ENCODE results near the gene JPT1. TPM values are rescaled to one million over a fixed set of nuclear protein-coding genes. Genes with fewer than 3 reads are reported as not detected.

JPT1 gene
- total RNA-seq, 1 experiment from 2014 or later = 265 TPM

- Histone ChIP-seq H2AFZ (ENCODE audit: low read length) (no peak overlapping the region), H4K5ac (ENCODE audit: insufficient read length, low read depth, low read length) (no peak overlapping the region), H2BK12ac (ENCODE audit: insufficient read length, low read depth, low read length) (no peak overlapping the region), H2BK120ac (ENCODE audit: low read depth, low read length, poor library complexity, severe bottlenecking) (no peak overlapping the region), H3K4ac (ENCODE audit: low read depth, low read length) (no peak overlapping the region), H3K9me3 (ENCODE audit: control insufficient read depth, low read depth, low read length) (no peaks in the 10 kb centered on the region), H4K20me1 (ENCODE audit: control insufficient read depth, insufficient read depth, insufficient read length) (peaks cover 4% of the 10 kb centered on the region), H3K14ac (ENCODE audit: insufficient read depth, low read length) (no peak overlapping the region), H3T11ph (ENCODE audit: low read length) (no peak overlapping the region), H3K18ac (ENCODE audit: insufficient read length, low read depth, low read length) (no peak overlapping the region), H3K23ac (ENCODE audit: insufficient read length, low read depth, low read length) (no peak overlapping the region), H2BK5ac (ENCODE audit: insufficient read length, low read length) (no peak overlapping the region), H3K56ac (ENCODE audit: insufficient read length, low read depth, low read length) (no peak overlapping the region), H2AK5ac (ENCODE audit: insufficient read length, low read length) (no peak overlapping the region), H3K4me2 (ENCODE audit: insufficient read depth, insufficient read length, low read length) (no peak overlapping the region), H3K4me1 (ENCODE audit: insufficient read depth, low read length) (no peaks in the 10 kb centered on the region), H3K27me3 (ENCODE audit: insufficient read depth, low read length) (no peaks in the 10 kb centered on the region), H3K27ac (ENCODE audit: insufficient read length, low read depth, low read length) (no peak overlapping the region), H3K79me2 (ENCODE audit: insufficient read depth, low read length) (no peaks in the 10 kb centered on the region), H4K91ac (ENCODE audit: insufficient read length, low read depth, low read length) (no peak overlapping the region), H2BK20ac (ENCODE audit: low read depth, low read length, poor library complexity, severe bottlenecking) (no peak overlapping the region), H4K8ac (replicated peaks; ENCODE audit: insufficient read length, low read depth, low read length) (no peak overlapping the region), H3K9ac (ENCODE audit: extremely low read depth, insufficient read length, low read length) (no peak overlapping the region), H3K23me2 (ENCODE audit: insufficient read length, low read depth, low read length, poor library complexity, severe bottlenecking) (peaks cover 8% of the 10 kb centered on the region), H2BK15ac (ENCODE audit: low read depth, low read length) (no peak overlapping the region), H3K79me1 (ENCODE audit: insufficient read depth, low read depth, low read length, poor library complexity, severe bottlenecking) (no peaks in the 10 kb centered on the region)
- no peak for TF ChIP-seq CTCF (conservative IDR thresholded peaks at IDR 0.05)
- Mint-ChIP-seq H3K36me3 (ENCODE audit: insufficient read depth in 1 of 3, low read depth in 3 of 3) (peaks cover 6 to 20% (median 17%) of the 10 kb centered on the region in 3 experiments), H3K4me3 (no peak overlapping the region), H3K27me3 (ENCODE audit: low read depth) (no peaks in the 10 kb centered on the region), H3K27ac (no peak overlapping the region), H3K4me1 (peaks cover 12 to 14% of the 10 kb centered on the region in 2 experiments), H3K9me3 (no peaks in the 10 kb centered on the region; a peak in 1 of 5 replicates)
- DNase-seq = no peak
- no CpG with 5 or more reads among the region's 8 CpGs for WGBS (ENCODE audit: extremely low coverage, insufficient read length, low lambda C conversion rate)
Measured at GRCh38 chr17:75126954-75127353, 27.4 kb downstream of the JPT1 start.

All from H9 (cell line).